HUES64 (cell line): ENCODE results near the gene BST2.

Experiments
- H3K27ac ChIP-seq: 2 replicates; pipeline ENCODE4 v1.7.0; 2013; ENCODE audit warnings: low read depth, low read length, inconsistent platforms
- H3K27me3 ChIP-seq: 2 replicates; pipeline ENCODE4 v1.6.1; 2013; ENCODE audit warnings: mild to moderate bottlenecking, low read length; ENCODE audit not compliant: insufficient read depth
- H3K36me3 ChIP-seq: 2 replicates; pipeline ENCODE4 v1.6.1; 2013; ENCODE audit warnings: mild to moderate bottlenecking, low read length; ENCODE audit not compliant: insufficient read depth
- H3K4me1 ChIP-seq: 2 replicates; pipeline ENCODE4 v1.6.1; 2013; ENCODE audit warnings: mild to moderate bottlenecking, low read length, moderate library complexity; ENCODE audit not compliant: insufficient read depth
- H3K4me3 ChIP-seq: 2 replicates; pipeline ENCODE4 v1.5.1; 2013; ENCODE audit warnings: mild to moderate bottlenecking, low read length, moderate library complexity
- H3K9ac ChIP-seq: 2 replicates; pipeline ENCODE4 v1.6.1; 2013; ENCODE audit warnings: mild to moderate bottlenecking, low read depth, low read length
- H3K9me3 ChIP-seq: 2 replicates; pipeline ENCODE4 v1.6.1; 2013; ENCODE audit warnings: low read depth, low read length; ENCODE audit not compliant: insufficient read depth
- WGBS: fragments of 150-250, 120-280 bp; methylation state at CpG from one replicate; pipeline ENCODE4 v1.1.7; 2013; ENCODE audit warnings: missing lambda C conversion rate; 5-methylcytosine and 5-hydroxymethylcytosine counted together

The BST2 gene

DNA sequence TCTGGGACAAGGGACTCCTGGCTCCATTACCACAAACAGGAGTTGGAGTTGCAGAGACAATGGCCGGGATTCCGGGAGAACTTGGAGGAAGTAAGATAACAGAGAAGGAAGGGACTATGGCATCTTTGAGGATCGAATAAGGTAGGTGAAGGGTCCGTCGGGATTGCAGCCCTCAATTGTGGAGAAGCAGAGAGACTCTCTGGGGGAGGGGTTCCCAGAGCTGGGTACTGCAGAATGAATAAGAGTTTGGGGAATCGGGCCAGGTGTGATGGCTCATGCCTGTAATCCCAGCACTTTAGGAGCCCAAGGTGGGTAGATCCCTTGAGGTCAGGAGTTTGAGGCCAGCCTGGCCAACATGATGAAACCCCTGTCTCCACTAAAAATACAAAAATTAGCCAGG is 3.8 kb downstream of the BST2 start:
- 92% methylated on average over 6 of the region's 6 CpGs for WGBS

DNA sequence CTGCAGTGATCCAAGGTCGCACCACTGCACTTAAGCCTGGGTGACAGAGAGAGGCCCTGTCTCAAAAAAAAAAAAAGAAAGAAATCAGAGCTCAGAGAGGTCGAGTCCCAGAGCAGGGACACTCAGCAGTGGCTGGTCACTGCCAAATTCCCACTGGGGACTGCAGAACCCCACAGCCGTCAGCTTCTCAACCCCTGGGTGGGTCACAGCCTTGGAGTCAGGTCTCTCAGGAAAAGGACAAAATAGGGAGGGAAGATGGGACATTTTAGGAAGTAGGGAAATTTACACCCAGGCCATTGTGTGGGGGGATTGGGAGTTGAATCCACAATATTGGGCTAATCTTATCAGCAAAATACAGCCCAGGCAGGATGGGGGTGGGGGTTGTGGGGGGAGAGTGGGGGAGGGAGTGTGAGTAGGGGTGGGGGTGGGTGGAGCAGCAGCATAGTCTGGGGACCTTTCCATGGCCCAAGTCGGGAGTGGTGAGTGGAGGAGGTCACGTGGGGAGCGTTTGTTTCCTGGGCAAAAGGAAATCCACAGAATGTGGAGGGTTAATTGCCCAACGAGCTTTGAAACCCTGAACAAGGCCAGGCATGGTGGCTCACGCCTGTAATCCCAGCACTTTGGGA is 6.4 kb downstream of the BST2 start:
- WGBS = 81% methylated on average over 8 of the region's 8 CpGs
- no peak overlapping the region for H3K27ac ChIP-seq
- no peak overlapping the region for H3K9ac ChIP-seq
- H3K27me3 ChIP-seq = no peaks in the 10 kb centered on the region
- no peaks in the 10 kb centered on the region for H3K9me3 ChIP-seq
- H3K4me1 ChIP-seq = no peaks in the 10 kb centered on the region; the same call in 1 of the 2 replicates
- peaks cover 25% of the 10 kb centered on the region for H3K36me3 ChIP-seq
- H3K4me3 ChIP-seq = no peak overlapping the region

More for the DNA sequence above, 3.8 kb downstream of the BST2 start:
- Histone ChIP-seq H3K9ac (no peak overlapping the region), H3K4me1 (peaks cover 17% of the 10 kb centered on the region), H3K4me3 (no peak overlapping the region), H3K27me3 (no peaks in the 10 kb centered on the region), H3K27ac (no peak overlapping the region), H3K36me3 (peaks cover 25% of the 10 kb centered on the region), H3K9me3 (no peaks in the 10 kb centered on the region)

DNA sequence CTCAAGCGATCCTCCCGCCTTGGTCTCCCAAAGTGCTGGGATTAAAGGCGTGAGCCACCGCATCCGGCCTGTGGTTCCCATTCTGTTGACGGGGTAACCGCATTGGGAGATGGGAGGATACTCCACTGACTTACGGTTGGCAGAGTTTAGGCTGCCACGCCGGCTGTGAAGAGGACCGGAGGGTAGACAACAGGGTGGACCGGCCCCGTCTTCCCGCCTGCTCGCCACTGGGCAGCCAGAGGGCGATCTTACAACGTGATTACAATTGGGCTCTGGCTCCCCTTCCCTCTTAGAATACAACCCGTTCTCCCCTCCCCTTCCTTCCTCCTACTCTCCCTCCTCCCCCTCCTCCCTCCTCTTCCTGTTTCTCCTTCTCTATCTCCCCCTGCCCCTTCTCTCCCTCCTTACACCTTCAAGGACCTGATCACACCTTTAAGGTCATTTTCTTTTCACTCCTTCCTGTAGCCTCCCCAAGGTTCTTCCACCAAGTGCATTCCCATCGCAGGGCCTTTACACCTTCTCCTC is 10.5 kb downstream of the BST2 start:
- Histone ChIP-seq H3K27me3 (peaks cover 3% of the 10 kb centered on the region), H3K9ac (no peak overlapping the region), H3K4me3 (no peak overlapping the region), H3K36me3 (peaks cover 10% of the 10 kb centered on the region), H3K4me1 (no peaks in the 10 kb centered on the region), H3K9me3 (no peaks in the 10 kb centered on the region), H3K27ac (no peak overlapping the region; the same call in 1 of the 2 replicates)
- 25% methylated on average over 19 of the region's 19 CpGs for WGBS

DNA sequence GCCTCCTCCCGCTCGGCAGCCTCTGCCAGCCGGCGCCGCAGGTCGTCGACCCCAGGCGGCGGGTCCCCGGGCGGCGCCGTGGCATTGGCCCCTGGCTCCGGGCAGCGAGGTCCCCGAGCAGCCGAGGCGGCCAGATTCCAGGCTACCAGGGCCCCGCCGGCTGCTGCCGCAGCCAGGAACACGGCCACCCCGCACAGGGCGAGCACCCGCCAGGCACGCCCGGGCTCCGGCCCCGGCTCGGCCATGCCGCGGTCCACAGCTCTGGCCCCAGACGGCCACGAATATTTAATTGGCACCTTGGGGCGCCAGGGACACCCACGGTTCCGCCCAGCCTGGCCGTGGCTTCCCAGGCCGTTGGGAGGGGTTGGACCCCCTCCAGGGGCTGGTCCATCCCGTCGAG is 11.5 kb downstream of the BST2 start, which contains the start of gene CCDC194:
Gene CCDC194 (minus strand): TSS at position 283 of the 400 bp plus-strand sequence. CDS start 38 bp downstream, at position 245.
- Histone ChIP-seq H3K27ac (no peak within 1 kb of the TSS), H3K9me3 (0 out of 2 replicates have a peak, but pooled peaks cover 2% of the 10 kb centered on the region), H3K4me3 (no peak within 1 kb of the TSS), H3K27me3 (peaks cover 6% of the 10 kb centered on the region), H3K36me3 (peaks cover 8% of the 10 kb centered on the region; the same call in 1 of the 2 replicates), H3K4me1 (no peaks in the 10 kb centered on the region), H3K9ac (no peak within 1 kb of the TSS)
- WGBS = 92% methylated on average over 41 of the region's 41 CpGs

DNA sequence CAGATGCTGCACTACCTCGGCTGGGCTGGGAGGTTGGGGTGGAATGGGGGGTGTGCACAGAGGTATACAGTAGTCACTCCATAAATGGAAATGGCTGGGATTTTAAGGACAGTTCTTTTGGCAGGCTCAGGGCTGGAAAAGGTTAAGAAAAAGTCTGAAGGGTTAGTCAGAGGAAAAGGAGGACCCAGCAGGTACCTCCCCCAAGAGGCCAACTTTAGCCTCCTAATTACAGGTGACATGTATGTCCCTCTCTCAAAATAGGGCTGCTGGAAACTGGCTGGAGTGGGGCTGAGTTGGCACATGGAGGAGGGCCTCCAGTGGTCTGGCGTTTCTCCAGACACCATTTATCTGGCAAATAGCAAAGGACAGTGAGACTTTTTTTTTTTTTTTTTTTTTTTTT is 12.4 kb downstream of the BST2 start:
- 67% methylated on average over 2 of the region's 2 CpGs for WGBS
- Histone ChIP-seq H3K27ac (no peak overlapping the region), H3K36me3 (0 out of 2 replicates have a peak, but pooled peaks cover 2% of the 10 kb centered on the region), H3K27me3 (peaks cover 6% of the 10 kb centered on the region), H3K9ac (no peak overlapping the region), H3K4me1 (no peaks in the 10 kb centered on the region), H3K4me3 (no peak overlapping the region), H3K9me3 (0 out of 2 replicates have a peak, but pooled peaks cover 2% of the 10 kb centered on the region)

DNA sequence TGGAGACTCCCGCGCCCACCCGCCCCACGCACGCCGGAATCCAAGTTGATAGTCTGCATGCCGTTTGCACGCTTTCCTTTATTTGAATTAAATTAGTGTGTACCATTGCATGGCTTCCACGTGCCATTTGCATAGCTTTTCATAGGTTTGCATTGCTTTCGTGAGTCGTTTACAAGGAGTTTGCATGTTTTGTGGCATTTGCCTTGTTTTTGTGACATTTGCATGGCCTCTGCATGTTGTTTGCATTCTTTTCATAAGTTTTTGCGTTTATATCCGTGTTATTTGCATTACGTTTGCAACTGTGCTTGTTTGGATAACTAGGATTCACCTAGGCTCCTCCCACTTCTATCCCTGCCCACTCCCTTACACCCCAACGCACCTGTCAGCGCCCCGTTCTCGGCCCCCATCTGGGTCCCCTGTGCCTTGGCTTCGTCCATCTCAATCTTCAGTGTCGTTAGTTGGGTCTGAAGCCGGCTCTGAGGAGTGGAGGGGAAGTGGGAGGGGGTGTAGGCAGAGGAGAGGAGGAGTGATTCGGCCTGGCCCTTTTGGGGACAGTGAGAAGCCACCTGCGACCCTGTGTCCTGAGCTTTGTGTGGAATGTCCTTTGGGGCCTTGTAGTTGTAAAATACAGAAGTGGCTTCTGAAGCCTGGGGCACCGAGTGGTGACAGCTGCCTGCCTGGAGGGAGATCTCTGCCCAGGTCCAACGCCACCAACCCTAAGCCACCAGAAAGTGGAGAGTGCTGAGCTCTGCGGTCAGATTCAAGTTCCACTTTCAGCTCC is 13.9 kb downstream of the BST2 start:
- Histone ChIP-seq H3K36me3 (no peaks in the 10 kb centered on the region), H3K9me3 (0 out of 2 replicates have a peak, but pooled peaks cover 2% of the 10 kb centered on the region), H3K4me3 (peak overlapping the region; percentile 77), H3K9ac (no peak overlapping the region), H3K27me3 (peaks cover 6% of the 10 kb centered on the region), H3K4me1 (no peaks in the 10 kb centered on the region), H3K27ac (no peak overlapping the region)
- 17% methylated on average over 26 of the region's 26 CpGs for WGBS

DNA sequence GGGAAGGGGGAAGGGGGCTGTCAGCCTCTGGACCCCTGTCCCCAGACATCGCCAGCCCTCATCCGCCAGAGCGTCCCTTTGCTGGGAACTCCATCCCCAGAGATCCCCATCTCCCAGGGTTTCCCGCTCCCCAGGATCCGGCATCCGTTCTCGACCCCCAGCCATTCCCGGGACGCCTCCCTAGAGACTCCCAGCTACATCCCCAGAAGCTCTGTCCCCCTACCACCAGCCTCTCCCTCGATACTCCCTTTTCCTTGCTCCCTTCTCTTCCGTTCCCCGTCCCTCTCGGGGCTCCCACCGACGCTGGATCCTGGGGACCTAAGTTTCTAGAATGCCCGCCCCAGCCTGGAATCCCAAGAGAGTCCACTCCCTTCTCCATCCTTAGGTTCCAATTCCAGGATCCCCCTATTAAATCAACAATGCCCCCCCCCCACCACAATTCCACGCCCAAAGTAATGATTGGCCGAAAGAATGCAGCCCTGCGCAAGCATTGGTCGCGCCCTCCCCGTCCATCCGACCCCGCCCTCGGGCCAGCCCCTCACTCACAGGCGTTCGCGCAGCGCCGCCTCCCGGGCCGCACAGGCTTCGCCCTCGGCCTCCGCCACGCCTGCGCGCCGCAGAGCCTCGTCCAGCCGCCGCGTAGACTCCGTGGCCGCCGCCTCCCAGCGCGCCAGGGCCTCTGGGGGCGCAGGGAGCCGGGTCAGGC is 14.6 kb downstream of the BST2 start:
- Histone ChIP-seq H3K4me3 (peak overlapping the region; percentile 77), H3K9me3 (0 out of 2 replicates have a peak, but pooled peaks cover 2% of the 10 kb centered on the region), H3K4me1 (no peaks in the 10 kb centered on the region), H3K27ac (no peak overlapping the region), H3K9ac (peak overlapping the region; percentile 43), H3K36me3 (no peaks in the 10 kb centered on the region), H3K27me3 (peaks cover 6% of the 10 kb centered on the region)
- WGBS = under 1% methylated on average over 50 of the region's 50 CpGs

DNA sequence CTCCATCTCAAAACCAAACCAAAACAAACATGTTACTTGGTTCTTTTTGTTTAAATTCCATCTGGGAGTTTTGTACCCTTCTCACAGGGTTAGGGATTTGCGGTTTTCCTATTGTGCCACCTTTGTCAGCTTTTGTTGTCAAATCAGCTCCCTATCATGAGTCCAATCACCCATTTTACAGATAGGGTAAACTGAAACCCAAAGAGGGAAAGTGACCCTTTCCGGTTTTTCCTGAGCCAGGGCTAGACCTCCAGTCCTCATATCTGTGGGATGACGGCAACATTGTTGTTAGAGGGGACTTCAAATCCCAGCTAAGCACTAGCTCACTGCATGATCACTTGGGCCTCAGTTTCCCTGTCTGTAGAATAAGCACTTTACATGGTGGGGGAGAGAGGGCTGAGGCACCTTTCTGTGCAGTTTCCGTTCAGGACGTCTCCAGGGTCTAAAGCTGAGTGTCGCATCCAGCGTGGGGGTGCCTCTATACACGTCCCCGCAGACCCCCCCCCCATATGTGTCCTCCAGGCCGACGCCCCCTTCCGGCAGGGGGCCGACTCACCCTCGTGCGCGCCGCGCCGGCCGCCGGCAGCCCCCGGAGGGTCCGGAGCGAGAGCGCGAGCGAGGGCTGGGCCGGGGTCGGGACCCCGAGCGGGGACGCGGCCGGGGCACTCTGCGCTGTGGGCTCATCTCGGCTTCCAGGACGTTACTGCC is 15.3 kb downstream of the BST2 start:
- Histone ChIP-seq H3K36me3 (no peaks in the 10 kb centered on the region), H3K9me3 (0 out of 2 replicates have a peak, but pooled peaks cover 2% of the 10 kb centered on the region), H3K4me1 (no peaks in the 10 kb centered on the region), H3K27ac (no peak overlapping the region), H3K27me3 (peaks cover 6% of the 10 kb centered on the region), H3K9ac (peak overlapping the region; percentile 43), H3K4me3 (peak overlapping the region; percentile 77)
- WGBS = 7% methylated on average over 37 of the region's 37 CpGs

DNA sequence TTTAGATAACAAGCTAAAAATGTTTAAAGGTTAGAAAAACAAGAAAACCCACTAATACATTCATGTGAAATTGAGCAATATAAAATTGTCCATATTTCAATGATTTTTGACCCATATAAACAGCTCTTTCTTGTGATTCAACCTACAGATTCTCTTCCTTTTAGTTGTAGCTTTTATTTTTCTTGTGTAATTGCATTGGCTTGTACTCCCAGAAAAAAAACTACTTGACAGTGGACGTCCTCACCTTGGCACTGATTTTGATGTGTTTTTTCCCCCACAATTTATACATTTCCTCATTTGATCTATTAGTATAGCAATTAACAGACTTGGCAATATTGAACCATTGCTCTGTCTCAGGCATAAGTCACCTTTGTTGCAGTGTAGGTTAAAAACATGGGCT is 16.1 kb downstream of the BST2 start:
- Histone ChIP-seq H3K9me3 (0 out of 2 replicates have a peak, but pooled peaks cover 2% of the 10 kb centered on the region), H3K27me3 (peaks cover 6% of the 10 kb centered on the region), H3K4me3 (no peak overlapping the region), H3K36me3 (no peaks in the 10 kb centered on the region), H3K27ac (no peak overlapping the region), H3K9ac (no peak overlapping the region), H3K4me1 (no peaks in the 10 kb centered on the region)
- WGBS = 57% methylated on average over 1 of the region's 1 CpG

DNA sequence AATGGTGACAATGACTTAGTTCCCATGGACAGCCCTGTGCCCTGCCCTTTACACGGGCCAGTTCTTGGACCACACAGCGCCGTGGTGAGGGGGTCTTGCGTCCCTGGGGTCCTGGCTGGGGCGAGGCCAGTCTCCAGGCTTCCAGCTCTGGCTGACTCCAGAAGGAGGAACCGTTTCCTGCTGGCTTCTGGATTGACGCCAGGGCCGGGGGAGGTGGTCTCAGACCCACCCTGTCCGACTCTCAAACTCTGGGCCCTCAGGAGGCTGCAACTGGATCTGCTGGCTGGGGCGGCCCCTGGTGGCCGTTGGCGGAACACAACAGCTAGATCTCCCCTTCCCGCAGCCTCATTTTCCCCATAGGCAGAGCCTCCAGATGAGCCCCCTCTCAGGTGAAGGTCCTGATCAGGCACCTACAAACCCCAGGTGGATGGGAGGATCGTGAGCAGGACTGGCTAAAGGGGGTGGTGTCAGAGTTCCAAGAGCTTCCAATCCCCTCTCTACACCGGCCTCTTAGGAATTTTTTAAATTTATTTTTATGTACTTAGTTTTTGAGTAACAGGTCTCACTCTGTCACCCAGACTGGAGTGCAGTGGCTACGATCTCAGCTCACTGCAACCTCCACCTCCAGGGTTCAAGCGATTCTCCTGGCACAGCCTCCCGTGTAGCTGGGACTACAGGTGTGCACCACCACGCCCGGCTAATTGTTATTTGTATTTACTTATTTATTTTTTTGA is 19.4 kb downstream of the BST2 start:
- Histone ChIP-seq H3K4me3 (no peak overlapping the region), H3K27ac (no peak overlapping the region), H3K27me3 (peaks cover 6% of the 10 kb centered on the region), H3K9me3 (0 out of 2 replicates have a peak, but pooled peaks cover 2% of the 10 kb centered on the region), H3K9ac (no peak overlapping the region), H3K4me1 (peaks cover 6% of the 10 kb centered on the region; the same call in 1 of the 2 replicates), H3K36me3 (no peaks in the 10 kb centered on the region)
- WGBS = 39% methylated on average over 19 of the region's 20 CpGs
